ENCODE results near the gene BMX. TPM values are rescaled to one million over a fixed set of nuclear protein-coding genes. Genes with fewer than 3 reads are reported as not detected.

BMX gene
- total RNA-seq, 2 donors from 2014 or later = not detected

- no peak for DNase-seq
- ATAC-seq = no peak
- Mint-ChIP-seq H3K27me3 (no peaks in the 10 kb centered on the region), H3K4me1 (no peaks in the 10 kb centered on the region), H3K36me3 (ENCODE audit: low read depth) (no peaks in the 10 kb centered on the region), H3K4me3 (no peak overlapping the region), H3K27ac (no peak overlapping the region)
- H3K9me3 ChIP-seq (ENCODE audit: control insufficient read depth, low read length, poor library complexity, severe bottlenecking) = no peaks in the 10 kb centered on the region
Measured at GRCh38 chrX:15515931-15516330, 15.3 kb downstream of the BMX start.

GRCh38 chrX:15522464-15522863, 21.9 kb downstream of the BMX start:
- Mint-ChIP-seq H3K27me3 (peaks cover 14% of the 10 kb centered on the region), H3K4me1 (no peaks in the 10 kb centered on the region), H3K36me3 (ENCODE audit: low read depth) (no peaks in the 10 kb centered on the region), H3K4me3 (no peak overlapping the region), H3K27ac (no peak overlapping the region)
- H3K9me3 ChIP-seq (ENCODE audit: control insufficient read depth, low read length, poor library complexity, severe bottlenecking) = no peaks in the 10 kb centered on the region
- DNase-seq (no peak), ATAC-seq (no peak)

- H3K4me3 Mint-ChIP-seq = no peak overlapping the region
- DNase-seq (no peak), ATAC-seq (no peak)
- H3K4me1 Mint-ChIP-seq = no peaks in the 10 kb centered on the region
- no peak overlapping the region for H3K27ac Mint-ChIP-seq
- no peaks in the 10 kb centered on the region for H3K9me3 ChIP-seq (ENCODE audit: control insufficient read depth, low read length, poor library complexity, severe bottlenecking)
- no peaks in the 10 kb centered on the region for H3K36me3 Mint-ChIP-seq (ENCODE audit: low read depth)
- H3K27me3 Mint-ChIP-seq = peaks cover 14% of the 10 kb centered on the region
Measured at GRCh38 chrX:15523088-15523487, 22.5 kb downstream of the BMX start.

GRCh38 chrX:15524417-15524816, 23.8 kb downstream of the BMX start:
- ATAC-seq (no peak), DNase-seq (no peak)
- Mint-ChIP-seq H3K27me3 (peaks cover 14% of the 10 kb centered on the region), H3K36me3 (ENCODE audit: low read depth) (no peaks in the 10 kb centered on the region), H3K4me3 (no peak overlapping the region), H3K27ac (no peak overlapping the region), H3K4me1 (no peaks in the 10 kb centered on the region)
- no peaks in the 10 kb centered on the region for H3K9me3 ChIP-seq (ENCODE audit: control insufficient read depth, low read length, poor library complexity, severe bottlenecking)

GRCh38 chrX:15525664-15526416, 25.2 kb downstream of the BMX start:
- Mint-ChIP-seq H3K27me3 (peaks cover 14% of the 10 kb centered on the region), H3K27ac (no peak overlapping the region), H3K4me3 (no peak overlapping the region), H3K36me3 (ENCODE audit: low read depth) (no peaks in the 10 kb centered on the region), H3K4me1 (no peaks in the 10 kb centered on the region)
- H3K9me3 ChIP-seq (ENCODE audit: control insufficient read depth, low read length, poor library complexity, severe bottlenecking) = no peaks in the 10 kb centered on the region
- ATAC-seq (no peak), DNase-seq (no peak)

GRCh38 chrX:15529165-15529564, 28.6 kb downstream of the BMX start:
- no peaks in the 10 kb centered on the region for H3K36me3 Mint-ChIP-seq (ENCODE audit: low read depth)
- no peaks in the 10 kb centered on the region for H3K27me3 Mint-ChIP-seq
- H3K4me3 Mint-ChIP-seq = no peak overlapping the region
- ATAC-seq (no peak), DNase-seq (no peak)
- H3K9me3 ChIP-seq (ENCODE audit: control insufficient read depth, low read length, poor library complexity, severe bottlenecking) = no peaks in the 10 kb centered on the region
- H3K27ac Mint-ChIP-seq = no peak overlapping the region
- H3K4me1 Mint-ChIP-seq = no peaks in the 10 kb centered on the region

- no peak overlapping the region for H3K27ac Mint-ChIP-seq
- ATAC-seq (no peak), DNase-seq (no peak)
- H3K4me3 Mint-ChIP-seq = no peak overlapping the region
- H3K36me3 Mint-ChIP-seq (ENCODE audit: low read depth) = no peaks in the 10 kb centered on the region
- H3K27me3 Mint-ChIP-seq = no peaks in the 10 kb centered on the region
- H3K4me1 Mint-ChIP-seq = no peaks in the 10 kb centered on the region
- no peaks in the 10 kb centered on the region for H3K9me3 ChIP-seq (ENCODE audit: control insufficient read depth, low read length, poor library complexity, severe bottlenecking)
Measured at GRCh38 chrX:15530318-15530717, 29.7 kb downstream of the BMX start.

- Mint-ChIP-seq H3K27ac (no peak overlapping the region), H3K4me1 (peaks cover 2% of the 10 kb centered on the region), H3K36me3 (ENCODE audit: low read depth) (no peaks in the 10 kb centered on the region), H3K27me3 (no peaks in the 10 kb centered on the region), H3K4me3 (no peak overlapping the region)
- DNase-seq (no peak), ATAC-seq (no peak)
- H3K9me3 ChIP-seq (ENCODE audit: control insufficient read depth, low read length, poor library complexity, severe bottlenecking) = no peaks in the 10 kb centered on the region
Measured at GRCh38 chrX:15546745-15547144, 46.1 kb downstream of the BMX start.

- no peaks in the 10 kb centered on the region for H3K36me3 Mint-ChIP-seq (ENCODE audit: low read depth)
- peaks cover 2% of the 10 kb centered on the region for H3K4me1 Mint-ChIP-seq
- H3K4me3 Mint-ChIP-seq = no peak overlapping the region
- no peak overlapping the region for H3K27ac Mint-ChIP-seq
- ATAC-seq (no peak), DNase-seq (no peak)
- H3K27me3 Mint-ChIP-seq = no peaks in the 10 kb centered on the region
- no peaks in the 10 kb centered on the region for H3K9me3 ChIP-seq (ENCODE audit: control insufficient read depth, low read length, poor library complexity, severe bottlenecking)
Measured at GRCh38 chrX:15547356-15547755, 46.7 kb downstream of the BMX start.

GRCh38 chrX:15549189-15550012, 48.8 kb downstream of the BMX start:
- no peak overlapping the region for H3K27ac Mint-ChIP-seq
- peaks cover 2% of the 10 kb centered on the region for H3K4me1 Mint-ChIP-seq
- no peaks in the 10 kb centered on the region for H3K36me3 Mint-ChIP-seq (ENCODE audit: low read depth)
- H3K27me3 Mint-ChIP-seq = no peaks in the 10 kb centered on the region
- no peak overlapping the region for H3K4me3 Mint-ChIP-seq
- DNase-seq (no peak), ATAC-seq (no peak)
- H3K9me3 ChIP-seq (ENCODE audit: control insufficient read depth, low read length, poor library complexity, severe bottlenecking) = no peaks in the 10 kb centered on the region

GRCh38 chrX:15559227-15559626, 58.6 kb downstream of the BMX start:
- Mint-ChIP-seq H3K4me3 (no peak overlapping the region), H3K4me1 (no peaks in the 10 kb centered on the region), H3K27ac (no peak overlapping the region), H3K27me3 (peaks cover 3% of the 10 kb centered on the region), H3K36me3 (ENCODE audit: low read depth) (no peaks in the 10 kb centered on the region)
- no peak for ATAC-seq
- no peak for DNase-seq
- H3K9me3 ChIP-seq (ENCODE audit: control insufficient read depth, low read length, poor library complexity, severe bottlenecking) = no peaks in the 10 kb centered on the region

- Mint-ChIP-seq H3K4me3 (no peak overlapping the region), H3K4me1 (no peaks in the 10 kb centered on the region), H3K27me3 (peaks cover 13% of the 10 kb centered on the region), H3K36me3 (ENCODE audit: low read depth) (no peaks in the 10 kb centered on the region), H3K27ac (no peak overlapping the region)
- DNase-seq = no peak
- ATAC-seq = no peak
- no peaks in the 10 kb centered on the region for H3K9me3 ChIP-seq (ENCODE audit: control insufficient read depth, low read length, poor library complexity, severe bottlenecking)
Measured at GRCh38 chrX:15560924-15561323, 60.3 kb downstream of the BMX start.

- Mint-ChIP-seq H3K27me3 (peaks cover 18% of the 10 kb centered on the region), H3K27ac (no peak overlapping the region), H3K4me3 (no peak overlapping the region), H3K36me3 (ENCODE audit: low read depth) (no peaks in the 10 kb centered on the region), H3K4me1 (peaks cover 4% of the 10 kb centered on the region)
- H3K9me3 ChIP-seq (ENCODE audit: control insufficient read depth, low read length, poor library complexity, severe bottlenecking) = no peaks in the 10 kb centered on the region
- ATAC-seq = no peak
- no peak for DNase-seq
Measured at GRCh38 chrX:15563056-15563455, 62.4 kb downstream of the BMX start.

All from T-helper 17 cell (primary cell).